ENCODE measurements around the gene XBP1. TPM values are rescaled to one million over a fixed set of nuclear protein-coding genes. Genes with fewer than 3 reads are reported as not detected.
A peak's percentile ranks its signal among the peaks of the same experiment; 100 is the strongest.
"Not testable (repeated sequence)": the region's sequence is repeated elsewhere in the genome, so short reads cannot be mapped to it uniquely, and the experiment has no call there.

Gene XBP1
- polyA plus RNA-seq, 5 donors, result 90.7 to 129 (median 101) TPM

- no peak for DNase-seq
Measured at GRCh38 chr22:28793976-28794584, 6.3 kb downstream of the XBP1 start.

- DNase-seq, result no peak
Measured at GRCh38 chr22:28792491-28793383, 7.6 kb downstream of the XBP1 start.

GRCh38 chr22:28791841-28792490, 8.4 kb downstream of the XBP1 start:
- no peak for DNase-seq

- no peak for DNase-seq
Measured at GRCh38 chr22:28791124-28791523, 9.2 kb downstream of the XBP1 start.

- no peak for DNase-seq
Measured at GRCh38 chr22:28788601-28789000, 11.8 kb downstream of the XBP1 start.

GRCh38 chr22:28783786-28784671, 16.3 kb downstream of the XBP1 start:
- peak; percentile 26 to 28 for DNase-seq

- DNase-seq, result no peak
Measured at GRCh38 chr22:28780296-28780695, 20.1 kb downstream of the XBP1 start.

- no peak for DNase-seq
Measured at GRCh38 chr22:28779833-28780232, 20.5 kb downstream of the XBP1 start.

- DNase-seq, result no peak
Measured at GRCh38 chr22:28774378-28774777, 26.0 kb downstream of the XBP1 start.

GRCh38 chr22:28773461-28773867, 26.9 kb downstream of the XBP1 start:
- DNase-seq, result peak; percentile 16 to 23

GRCh38 chr22:28772633-28773460, 27.5 kb downstream of the XBP1 start, which contains the start of gene CCDC117:
Gene CCDC117 (plus strand): TSS chr22:28772695. CDS start chr22:28772850, 155 bp downstream.
- peak; percentile 94 for DNase-seq

GRCh38 chr22:28771195-28771791, 29.1 kb downstream of the XBP1 start:
- no peak for DNase-seq

- no peak for DNase-seq
Measured at GRCh38 chr22:28769394-28770085, 30.8 kb downstream of the XBP1 start.

- no peak for DNase-seq
Measured at GRCh38 chr22:28768701-28769393, 31.5 kb downstream of the XBP1 start.

GRCh38 chr22:28766628-28767027, 33.7 kb downstream of the XBP1 start:
- DNase-seq, result no peak

- not testable (repeated sequence) for DNase-seq
Measured at GRCh38 chr22:28762000-28762399, 38.4 kb downstream of the XBP1 start.

- no peak for DNase-seq
Measured at GRCh38 chr22:28761449-28761755, 39.0 kb downstream of the XBP1 start.

- no peak for DNase-seq
Measured at GRCh38 chr22:28759861-28760560, 40.4 kb downstream of the XBP1 start.
